Sigmoid colon (tissue), 7 donors: ENCODE data around the gene P2RY12. TPM values are rescaled to one million over a fixed set of nuclear protein-coding genes. Genes with fewer than 3 reads are reported as not detected.

ENCODE experiments used
- DNase-seq: peaks from one replicate; pipeline ENCODE4 v3.0.0-alpha.2; 2019
- H3K27ac ChIP-seq, 4 donors: fragments of 200-600 bp; sonication (generic); one replicate each; pipeline ENCODE4 v1.5.1; 2016 to 2019; ENCODE audit warnings: mild to moderate bottlenecking in 1 of 4
- H3K27me3 ChIP-seq, 3 donors: fragments of 200-600 bp; sonication (generic); one replicate each; pipeline ENCODE4 v1.5.1; 2019; ENCODE audit warnings: mild to moderate bottlenecking in 1 of 3
- H3K36me3 ChIP-seq, 4 donors: fragments of 200-600 bp; sonication (generic); one replicate each; pipeline ENCODE4 v1.5.1; 2016 to 2019
- H3K4me1 ChIP-seq, 4 donors: fragments of 200-600 bp; sonication (generic); one replicate each; pipeline ENCODE4 v1.5.1; 2017 to 2019
- H3K4me3 ChIP-seq, 4 donors: fragments of 200-600 bp; sonication (generic); one replicate each; pipeline ENCODE4 v1.5.1; 2017 to 2019; ENCODE audit warnings: mild to moderate bottlenecking in 2 of 4, moderate library complexity in 1 of 4
- H3K9me3 ChIP-seq, 4 donors: fragments of 200-600 bp in 3 of 4; sonication (generic) in 3 of 4; one replicate each; pipeline versions ENCODE4 v1.5.1 to v1.6.1; 2013 to 2019
- CTCF ChIP-seq, 4 experiments: fragments of 450-650 bp in 3 of 4; fragments of 200-600 bp in 1 of 4; IDR thresholded peaks; one replicate each; pipeline ENCODE4 v1.5.1; 2016 to 2019; ENCODE audit warnings: antibody characterized with exemption in 4 of 4, mild to moderate bottlenecking in 3 of 4, moderate library complexity in 2 of 4
- EP300 ChIP-seq, 4 donors: sonication (generic); formaldehyde crosslinking; IDR thresholded peaks; one replicate each; pipeline ENCODE4 v1.6.1; 2017; ENCODE audit warnings: antibody characterized with exemption in 4 of 4
- POLR2A ChIP-seq, 2 donors: fragments of 450-650 bp; IDR thresholded peaks; one replicate each; pipeline ENCODE4 v1.6.1; 2016; ENCODE audit warnings: antibody characterized with exemption in 2 of 2, mild to moderate bottlenecking in 2 of 2, moderate library complexity in 2 of 2
- POLR2AphosphoS5 ChIP-seq, 4 donors: sonication (generic); formaldehyde crosslinking; IDR thresholded peaks; one replicate each; pipeline ENCODE4 v1.6.1; 2017; ENCODE audit warnings: antibody characterized with exemption in 4 of 4
- WGBS, 2 donors: extraction: QIAGEN DNeasy Blood & Tissue Kit; methylation state at CpG; one replicate each; pipeline ENCODE4 v1.1.7; 2013; 5-methylcytosine and 5-hydroxymethylcytosine counted together
- intact Hi-C: fragments of 100-400 bp; cut with DNase I; formaldehyde crosslinking; loops from one replicate; pipeline ENCODE4 v1.15.1; 2023
- polyA plus RNA-seq, 3 donors: library from polyadenylated mRNA; stranded (reverse); fragments of 200-250 nt; gene quantifications; one replicate each; pipeline ENCODE4 v1.2.3, GENCODE V29; 2013
- total RNA-seq, 4 donors: library from RNA; depleted of rRNA; stranded (reverse); fragments of >200 nt; gene quantifications; one replicate each; pipeline ENCODE4 v1.1.0, GENCODE V29; 2016
- donor health status: healthy with polysubstance abuse.
- donor health status: Bipolar disorder and iron deficiency.
- donor health status: healthy.

P2RY12 gene
- total and polyA plus RNA-seq, 7 donors, result 0.60 to 9.3 (median 2.1) TPM

GRCh38 chr3:151303751-151304150, 80.8 kb downstream of the P2RY12 start:
- WGBS, 2 donors, result 72% methylated on average over 2 of the region's 2 CpGs
- TF ChIP-seq EP300 (IDR thresholded peaks at IDR 0.05), result no peak
- TF ChIP-seq POLR2AphosphoS5 (IDR thresholded peaks at IDR 0.05), result no peak
- no peaks in the 10 kb centered on the region for H3K9me3 ChIP-seq
- H3K4me1 ChIP-seq, result peaks cover 0 to 11% (median 4%) of the 10 kb centered on the region in 4 donors
- no peaks in the 10 kb centered on the region for H3K27me3 ChIP-seq
- H3K4me3 ChIP-seq, result no peak overlapping the region
- H3K27ac ChIP-seq, result no peak overlapping the region
- DNase-seq, result no peak
- H3K36me3 ChIP-seq, result no peaks in the 10 kb centered on the region
- intact Hi-C loops, result no loop called here

- Histone ChIP-seq H3K4me1 (peaks cover 0 to 11% (median 4%) of the 10 kb centered on the region in 4 donors), H3K27ac (no peak overlapping the region), H3K36me3 (no peaks in the 10 kb centered on the region), H3K4me3 (no peak overlapping the region), H3K27me3 (no peaks in the 10 kb centered on the region), H3K9me3 (no peaks in the 10 kb centered on the region)
- DNase-seq, result no peak
- TF ChIP-seq EP300 (IDR thresholded peaks at IDR 0.05) (no peak), POLR2AphosphoS5 (IDR thresholded peaks at IDR 0.05) (no peak), POLR2A (IDR thresholded peaks at IDR 0.05) (no peak), CTCF (IDR thresholded peaks at IDR 0.05) (no peak)
- intact Hi-C loops, result no loop called here
- 84 to 88% methylated on average over 3 of the region's 3 CpGs for WGBS, 2 donors
Measured at GRCh38 chr3:151301787-151302186, 82.8 kb downstream of the P2RY12 start.

GRCh38 chr3:151300539-151300938, 84.0 kb downstream of the P2RY12 start:
- no peaks in the 10 kb centered on the region for H3K36me3 ChIP-seq
- peaks cover 0 to 11% (median 4%) of the 10 kb centered on the region in 4 donors for H3K4me1 ChIP-seq
- WGBS, 2 donors, result 79 to 90% methylated on average over 1 of the region's 1 CpG
- intact Hi-C loops, result no loop called here
- no peaks in the 10 kb centered on the region for H3K27me3 ChIP-seq
- no peaks in the 10 kb centered on the region for H3K9me3 ChIP-seq
- TF ChIP-seq CTCF (IDR thresholded peaks at IDR 0.05) (no peak), EP300 (IDR thresholded peaks at IDR 0.05) (no peak), POLR2A (IDR thresholded peaks at IDR 0.05) (no peak), POLR2AphosphoS5 (IDR thresholded peaks at IDR 0.05) (no peak)
- no peak overlapping the region for H3K27ac ChIP-seq
- DNase-seq, result no peak
- no peak overlapping the region for H3K4me3 ChIP-seq

- no peaks in the 10 kb centered on the region for H3K4me1 ChIP-seq
- H3K27ac ChIP-seq, result no peak overlapping the region
- WGBS, 2 donors, result 29 to 79% methylated on average over 2 of the region's 2 CpGs
- H3K4me3 ChIP-seq, result no peak overlapping the region
- H3K27me3 ChIP-seq, result no peaks in the 10 kb centered on the region
- TF ChIP-seq POLR2AphosphoS5 (IDR thresholded peaks at IDR 0.05) (no peak), POLR2A (IDR thresholded peaks at IDR 0.05) (no peak), EP300 (IDR thresholded peaks at IDR 0.05) (no peak), CTCF (IDR thresholded peaks at IDR 0.05) (no peak)
- intact Hi-C loops, result no loop called here
- no peak for DNase-seq
- no peaks in the 10 kb centered on the region for H3K36me3 ChIP-seq
- no peaks in the 10 kb centered on the region for H3K9me3 ChIP-seq
Measured at GRCh38 chr3:151299006-151299405, 85.5 kb downstream of the P2RY12 start.

GRCh38 chr3:151297429-151297828, 87.1 kb downstream of the P2RY12 start:
- TF ChIP-seq EP300 (IDR thresholded peaks at IDR 0.05) (no peak), CTCF (IDR thresholded peaks at IDR 0.05) (no peak), POLR2A (IDR thresholded peaks at IDR 0.05) (no peak), POLR2AphosphoS5 (IDR thresholded peaks at IDR 0.05) (no peak)
- no peaks in the 10 kb centered on the region for H3K9me3 ChIP-seq
- H3K27me3 ChIP-seq, result no peaks in the 10 kb centered on the region
- H3K27ac ChIP-seq, result no peak overlapping the region
- intact Hi-C loops, result no loop called here
- H3K4me3 ChIP-seq, result no peak overlapping the region
- WGBS, 2 donors, result 69 to 70% methylated on average over 2 of the region's 2 CpGs
- H3K36me3 ChIP-seq, result no peaks in the 10 kb centered on the region
- no peaks in the 10 kb centered on the region for H3K4me1 ChIP-seq
- DNase-seq, result no peak
